ENCODE results near the gene DSG4. TPM values are rescaled to one million over a fixed set of nuclear protein-coding genes. Genes with fewer than 3 reads are reported as not detected.

DSG4 gene
- polyA plus RNA-seq, 3 donors = 0.01 TPM; not detected in 2

DNA sequence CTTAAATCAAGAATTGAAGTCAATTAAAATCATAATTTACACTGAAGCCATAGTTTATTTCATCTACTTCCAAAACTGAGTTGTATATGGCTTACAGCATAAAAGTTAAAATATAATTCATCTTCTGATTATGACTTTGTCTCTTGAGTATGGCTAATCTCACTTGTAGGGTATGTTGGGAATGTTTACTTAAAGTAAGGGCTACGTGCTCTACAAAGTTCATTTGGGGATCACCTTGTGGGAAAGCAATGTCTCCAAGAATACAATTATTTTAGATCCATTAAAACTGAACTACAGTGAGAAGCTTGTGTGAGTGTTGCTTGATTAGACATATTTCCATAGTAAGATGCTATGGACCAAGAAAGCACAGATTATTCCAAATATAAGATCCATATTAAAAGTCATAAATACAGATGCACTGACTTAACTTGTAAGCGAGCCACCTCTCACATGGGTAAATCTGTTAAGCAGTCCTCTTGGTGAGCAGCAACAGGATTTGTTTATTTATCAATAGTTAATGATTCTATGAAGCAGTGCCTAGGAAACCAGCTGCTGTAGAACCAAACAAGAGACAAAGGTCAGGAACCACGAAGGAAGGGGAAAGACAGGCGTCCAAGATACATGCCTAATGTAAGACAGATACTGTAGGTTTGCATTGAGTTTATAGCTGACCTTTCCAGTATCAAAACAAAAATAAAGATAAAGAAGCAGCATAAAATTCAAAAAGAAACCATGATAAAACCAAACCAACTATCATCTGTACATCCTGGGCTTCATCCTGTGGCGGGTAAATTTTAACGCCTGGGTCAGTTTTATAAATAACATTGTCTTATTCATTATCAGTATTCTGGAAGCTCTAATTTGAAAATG lies 24.8 kb downstream of the DSG4 start:
- WGBS, 3 donors = 47 to 84% (median 72%) methylated on average over 6 of the region's 6 CpGs
- H3K27ac ChIP-seq (ENCODE audit: low read depth, low read length) = no peak overlapping the region

DNA sequence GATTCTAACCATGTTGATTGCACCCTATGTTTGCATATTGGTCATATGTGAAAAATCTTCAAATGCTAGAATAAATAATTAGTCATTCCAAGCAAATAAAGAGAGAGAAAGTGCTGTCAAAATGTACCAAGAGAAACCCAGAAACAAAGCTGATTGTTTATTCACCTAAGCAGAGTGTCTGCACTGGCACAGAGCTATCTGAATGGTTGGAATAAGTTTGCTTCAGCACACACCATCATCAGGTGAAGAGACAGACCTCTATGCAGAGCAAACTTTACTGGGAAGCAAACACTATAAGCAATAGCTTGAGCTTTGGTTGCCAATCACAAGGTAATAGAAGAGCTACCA lies 25.4 kb downstream of the DSG4 start:
- H3K27ac ChIP-seq (ENCODE audit: low read depth, low read length) = no peak overlapping the region

DNA sequence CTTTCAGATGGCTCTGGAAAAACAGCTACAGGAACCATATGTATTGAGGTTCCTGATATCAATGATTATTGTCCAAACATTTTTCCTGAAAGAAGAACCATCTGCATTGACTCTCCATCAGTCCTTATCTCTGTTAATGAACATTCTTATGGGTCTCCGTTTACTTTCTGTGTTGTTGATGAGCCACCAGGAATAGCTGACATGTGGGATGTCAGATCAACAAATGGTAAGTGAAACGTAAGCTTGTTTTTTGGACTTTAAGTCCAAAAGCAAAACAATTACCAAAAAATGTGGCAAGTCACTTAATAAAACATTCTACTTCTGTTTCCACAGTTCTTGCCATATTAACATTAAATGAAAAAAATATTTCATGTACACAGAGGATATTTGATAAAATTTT lies 26.8 kb downstream of the DSG4 start:
- H3K27ac ChIP-seq (ENCODE audit: low read depth, low read length) = no peak overlapping the region
- 60 to 83% (median 72%) methylated on average over 2 of the region's 2 CpGs for WGBS, 3 donors

DNA sequence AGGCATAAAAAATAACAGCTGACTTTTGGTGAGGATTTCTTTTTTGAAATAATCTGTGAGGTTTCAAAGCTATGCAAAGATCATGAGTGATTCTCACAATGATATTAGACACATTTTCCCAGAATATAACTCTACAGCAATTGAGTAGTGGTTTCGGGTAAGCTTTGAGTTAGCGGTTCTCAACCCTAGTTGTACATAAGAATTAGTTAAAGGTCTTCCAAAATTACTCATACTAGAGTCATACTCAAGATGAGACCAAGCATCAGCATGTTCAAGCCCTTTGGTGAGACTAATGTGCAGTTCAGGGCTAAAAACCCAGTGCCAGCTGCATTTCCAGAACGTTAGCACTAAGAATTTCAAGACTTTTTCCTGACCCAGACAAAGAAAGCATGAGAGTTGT lies 31.1 kb downstream of the DSG4 start:
- 89 to 91% (median 91%) methylated on average over 3 of the region's 3 CpGs for WGBS, 3 donors

DNA sequence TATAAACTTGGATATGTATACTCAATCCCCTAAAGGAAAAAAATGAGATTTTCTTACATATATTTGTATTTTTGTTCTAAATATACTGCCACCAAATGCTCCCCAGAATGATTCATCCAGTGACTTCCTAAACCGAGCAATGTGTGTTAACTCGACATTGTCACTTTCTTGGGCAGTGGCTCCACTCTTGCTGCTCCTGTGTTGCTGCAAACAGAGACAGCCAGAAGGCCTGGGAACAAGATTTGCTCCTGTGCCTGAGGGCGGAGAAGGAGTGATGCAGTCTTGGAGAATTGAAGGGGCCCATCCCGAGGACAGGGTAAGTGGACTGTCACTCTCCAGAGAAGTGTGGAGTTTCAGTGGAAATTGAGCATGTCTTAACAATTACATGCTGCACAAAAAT lies 32.7 kb downstream of the DSG4 start:
- 74 to 75% (median 75%) methylated on average over 4 of the region's 4 CpGs for WGBS, 3 donors

More for the DNA sequence above, 31.1 kb downstream of the DSG4 start:
- no peak overlapping the region for H3K27ac ChIP-seq (ENCODE audit: low read depth, low read length)

DNA sequence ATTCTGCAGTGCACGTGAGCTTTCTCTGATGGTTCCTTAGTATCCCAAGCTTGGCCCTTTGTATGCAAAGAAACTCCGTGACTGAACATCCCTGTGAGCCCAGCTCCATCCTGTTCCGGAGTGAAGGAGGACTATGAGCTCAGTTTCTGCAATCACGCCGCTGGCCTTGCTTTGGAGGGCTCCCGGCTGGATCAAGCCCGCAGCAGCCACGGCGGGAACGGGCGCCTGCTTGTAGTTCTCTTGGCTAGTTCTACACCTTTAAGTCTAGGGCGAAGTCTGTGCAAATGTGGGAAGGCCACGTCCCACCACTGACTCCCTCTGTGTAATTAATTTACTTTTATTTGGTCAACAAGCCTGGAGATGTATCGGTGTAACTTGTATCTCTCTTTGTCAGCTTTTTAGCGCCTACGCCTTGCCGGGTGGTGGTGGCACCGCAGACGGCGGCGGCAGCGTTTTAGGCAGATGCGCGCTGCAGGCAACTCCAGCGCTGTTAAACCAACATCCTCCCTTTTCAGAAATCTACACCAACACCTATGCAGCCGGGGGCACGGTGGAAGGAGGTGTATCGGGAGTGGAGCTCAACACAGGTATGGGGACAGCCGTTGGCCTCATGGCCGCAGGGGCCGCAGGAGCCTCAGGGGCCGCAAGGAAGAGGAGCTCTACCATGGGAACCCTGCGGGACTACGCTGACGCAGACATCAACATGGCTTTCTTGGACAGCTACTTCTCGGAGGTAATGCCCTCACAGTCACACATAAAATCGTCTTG lies 34.3 kb downstream of the DSG4 start:
- H3K27ac ChIP-seq (ENCODE audit: low read depth, low read length) = no peak overlapping the region
- 62 to 72% (median 70%) methylated on average over 37 of the region's 37 CpGs for WGBS, 3 donors

More for the DNA sequence above, 32.7 kb downstream of the DSG4 start:
- H3K27ac ChIP-seq (ENCODE audit: low read depth, low read length) = no peak overlapping the region

DNA sequence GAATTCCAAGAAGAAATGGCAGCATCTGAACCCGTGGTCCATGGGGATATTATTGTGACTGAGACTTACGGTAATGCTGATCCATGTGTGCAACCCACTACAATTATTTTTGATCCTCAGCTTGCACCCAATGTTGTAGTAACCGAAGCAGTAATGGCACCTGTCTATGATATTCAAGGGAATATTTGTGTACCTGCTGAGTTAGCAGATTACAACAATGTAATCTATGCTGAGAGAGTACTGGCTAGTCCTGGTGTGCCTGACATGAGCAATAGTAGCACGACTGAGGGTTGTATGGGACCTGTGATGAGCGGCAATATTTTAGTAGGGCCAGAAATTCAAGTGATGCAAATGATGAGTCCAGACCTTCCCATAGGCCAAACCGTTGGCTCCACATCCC lies 36.6 kb downstream of the DSG4 start:
- no peak overlapping the region for H3K27ac ChIP-seq (ENCODE audit: low read depth, low read length)
- WGBS, 3 donors = 90 to 94% (median 94%) methylated on average over 6 of the region's 6 CpGs

DNA sequence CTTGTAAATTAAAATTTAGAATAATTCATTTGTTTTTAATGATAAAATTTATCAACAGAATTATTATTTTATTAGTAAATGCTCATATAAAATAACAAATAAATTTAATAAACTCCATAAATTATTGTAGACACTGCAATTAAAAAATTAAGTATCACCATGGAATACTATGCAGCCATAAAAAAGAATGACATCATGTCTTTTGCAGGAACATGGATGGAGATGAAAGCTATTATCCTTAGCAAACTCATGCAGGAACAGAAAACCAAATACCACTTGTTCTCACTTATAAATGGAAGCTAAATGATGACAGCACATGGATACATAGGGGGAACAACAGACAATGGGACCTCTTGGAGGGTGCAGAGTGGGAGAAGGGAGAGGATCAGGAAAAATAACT lies 41.3 kb downstream of the DSG4 start:
- H3K27ac ChIP-seq (ENCODE audit: low read depth, low read length) = no peak overlapping the region

DNA sequence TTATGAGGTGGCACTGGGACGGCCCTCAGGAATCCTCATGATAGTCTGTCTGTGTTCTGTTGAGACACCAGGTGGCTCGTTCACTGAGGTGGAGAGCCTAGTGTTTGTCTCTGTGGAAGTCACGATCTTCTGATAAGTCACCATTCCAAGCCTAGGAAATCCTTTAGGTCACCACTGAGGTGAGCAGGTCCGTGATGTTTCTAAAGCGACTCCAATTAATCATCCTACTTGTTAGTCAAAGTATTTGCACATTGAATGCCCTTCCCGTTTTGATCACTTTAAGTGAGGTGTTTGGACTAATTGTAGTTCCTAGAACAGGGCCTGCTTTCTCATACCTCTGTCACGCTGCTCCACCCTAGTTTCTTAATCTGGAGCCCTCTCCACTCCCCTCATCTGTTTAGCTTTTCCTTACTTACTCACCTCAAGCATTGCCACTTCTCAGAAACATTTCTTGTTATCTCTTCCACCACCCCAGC lies 42.9 kb downstream of the DSG4 start:
- no peak overlapping the region for H3K27ac ChIP-seq (ENCODE audit: low read depth, low read length)
- WGBS, 3 donors = 69 to 88% (median 80%) methylated on average over 7 of the region's 7 CpGs

DNA sequence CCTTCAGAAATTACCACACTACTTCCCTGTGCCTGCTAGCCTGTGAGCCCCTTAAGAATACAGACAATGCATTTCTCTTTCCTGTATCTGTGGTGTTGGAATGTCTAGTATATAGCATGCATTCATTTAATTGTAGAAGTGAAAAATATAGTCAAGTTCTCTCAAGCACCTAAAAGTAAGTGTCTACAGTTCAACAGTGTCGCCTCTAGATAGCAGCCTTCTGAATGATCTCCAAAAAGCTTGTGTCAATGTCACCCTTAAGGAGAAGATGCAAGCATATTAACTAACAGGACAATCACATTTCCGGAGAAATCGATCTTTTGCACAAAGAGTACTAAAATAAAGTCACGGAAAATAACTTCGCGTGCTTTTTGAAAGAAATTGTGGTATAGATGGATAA lies 43.5 kb downstream of the DSG4 start:
- H3K27ac ChIP-seq (ENCODE audit: low read depth, low read length) = no peak overlapping the region
- 94 to 96% (median 96%) methylated on average over 6 of the region's 6 CpGs for WGBS, 3 donors

DNA sequence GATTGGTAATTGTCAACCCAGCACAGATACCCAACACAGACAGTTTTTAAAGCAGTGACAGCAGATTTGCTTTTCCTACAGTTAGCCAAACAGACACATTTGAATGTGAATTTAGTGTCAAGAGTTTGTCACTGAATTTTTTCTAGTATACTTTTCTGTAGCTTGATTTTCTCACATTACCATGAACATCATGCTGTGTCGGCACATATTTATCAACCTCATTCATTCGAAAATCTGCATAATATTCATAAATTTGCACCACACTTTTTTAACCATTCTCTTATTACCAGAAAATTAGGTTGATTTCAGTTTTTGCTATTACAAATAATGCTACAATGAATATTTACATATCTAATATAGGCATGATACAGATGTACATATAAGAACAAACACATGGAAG lies 43.9 kb downstream of the DSG4 start:
- no peak overlapping the region for H3K27ac ChIP-seq (ENCODE audit: low read depth, low read length)
- WGBS, 3 donors = 87 to 90% (median 88%) methylated on average over 2 of the region's 2 CpGs

DNA sequence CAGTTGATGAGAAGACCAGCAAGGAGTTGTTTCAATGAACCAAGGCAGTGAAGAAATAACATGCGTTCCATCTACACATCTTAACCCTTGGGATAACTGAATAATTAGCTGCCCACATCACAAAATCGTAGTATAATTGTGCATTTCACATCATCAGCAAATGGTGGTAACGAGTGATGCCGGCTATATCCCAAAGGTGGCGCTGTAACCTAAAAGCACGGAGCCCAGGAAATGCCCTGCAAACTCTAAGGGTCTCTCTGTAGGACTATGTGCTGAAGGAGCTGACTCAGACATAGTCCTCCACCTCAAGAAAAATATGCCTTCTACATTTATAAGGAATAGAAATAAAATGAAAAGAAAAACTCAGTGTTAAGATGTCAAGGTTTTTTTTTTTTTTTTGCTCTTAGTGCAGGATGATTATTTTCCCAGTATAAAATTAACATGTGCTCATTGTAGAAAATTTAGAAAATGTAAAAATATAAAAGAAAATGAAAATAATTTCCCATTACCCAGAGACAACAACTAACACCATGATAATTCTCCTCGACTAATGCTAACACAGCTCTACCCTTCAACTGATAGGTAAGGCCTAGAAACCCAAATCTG lies 47.9 kb downstream of the DSG4 start:
- H3K27ac ChIP-seq (ENCODE audit: low read depth, low read length) = no peak overlapping the region
- 38 to 42% (median 41%) methylated on average over 7 of the region's 7 CpGs for WGBS, 3 donors

DNA sequence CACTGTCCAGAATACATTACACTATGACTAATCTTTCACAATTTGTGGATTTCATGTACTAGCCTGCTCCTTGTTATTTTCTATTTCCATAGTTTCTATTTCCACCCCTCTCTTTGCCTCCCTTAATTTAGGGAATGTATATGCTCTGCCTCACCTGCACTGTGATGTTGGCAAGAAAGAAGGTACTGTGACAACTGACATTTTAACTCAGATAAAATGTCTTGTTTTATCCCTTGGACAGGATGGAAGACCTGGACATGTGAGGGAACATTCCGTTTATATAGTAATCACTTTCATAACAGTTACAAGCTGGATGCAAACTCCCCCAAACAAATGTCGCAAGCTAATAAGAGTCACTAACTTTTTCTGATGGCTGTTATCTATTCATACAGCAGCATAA lies 49.4 kb downstream of the DSG4 start:
- 62 to 72% (median 66%) methylated on average over 2 of the region's 2 CpGs for WGBS, 3 donors
- no peak overlapping the region for H3K27ac ChIP-seq (ENCODE audit: low read depth, low read length)

DNA sequence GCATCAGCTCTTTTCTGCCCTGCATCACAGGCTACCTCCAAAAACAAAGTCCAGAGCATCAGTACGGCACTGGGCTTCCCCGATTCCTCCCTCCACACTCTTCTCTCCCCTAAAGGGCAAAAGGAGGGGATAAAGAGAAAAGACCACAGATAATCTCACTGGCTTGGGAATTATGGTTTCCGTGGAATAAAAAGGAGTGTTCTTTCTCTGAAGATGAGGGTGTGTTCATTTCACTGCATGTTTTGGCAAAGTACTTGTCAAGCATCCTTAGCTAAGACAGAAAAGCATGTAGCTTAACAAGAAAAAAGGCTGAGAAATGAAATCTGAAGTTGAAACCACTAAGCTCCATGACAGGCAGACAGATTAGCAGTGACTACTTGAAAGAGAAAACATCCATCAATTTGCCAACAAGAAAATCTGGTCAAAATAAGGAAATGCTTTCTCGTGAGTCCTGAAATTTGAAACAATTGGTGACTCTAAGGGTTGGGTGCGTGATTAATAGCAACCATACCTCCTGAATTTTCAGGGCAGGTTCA lies 50.4 kb downstream of the DSG4 start:
- H3K27ac ChIP-seq (ENCODE audit: low read depth, low read length) = no peak overlapping the region
- 62 to 84% (median 62%) methylated on average over 5 of the region's 5 CpGs for WGBS, 3 donors

DNA sequence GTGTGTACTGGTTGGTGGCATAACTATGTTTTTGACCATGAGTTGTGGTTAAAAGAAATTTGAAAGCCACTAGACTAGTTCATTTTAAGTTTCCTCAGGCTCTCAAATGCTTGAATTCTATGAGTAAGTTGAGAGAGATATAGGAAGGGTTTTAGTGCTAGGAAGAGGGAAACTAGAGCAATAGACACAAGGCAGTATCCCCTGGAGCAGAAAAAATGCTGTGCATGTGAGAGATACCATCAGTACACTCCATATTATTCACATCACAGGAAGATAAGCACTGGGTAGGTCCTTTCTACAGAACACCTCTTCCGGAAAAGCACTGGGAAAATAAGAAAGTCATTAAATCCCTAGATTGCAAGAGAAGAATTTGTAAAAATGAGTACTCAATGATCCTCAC lies 51.6 kb downstream of the DSG4 start:
- WGBS, 3 donors = 90 to 97% (median 92%) methylated on average over 1 of the region's 1 CpG
- no peak overlapping the region for H3K27ac ChIP-seq (ENCODE audit: low read depth, low read length)

DNA sequence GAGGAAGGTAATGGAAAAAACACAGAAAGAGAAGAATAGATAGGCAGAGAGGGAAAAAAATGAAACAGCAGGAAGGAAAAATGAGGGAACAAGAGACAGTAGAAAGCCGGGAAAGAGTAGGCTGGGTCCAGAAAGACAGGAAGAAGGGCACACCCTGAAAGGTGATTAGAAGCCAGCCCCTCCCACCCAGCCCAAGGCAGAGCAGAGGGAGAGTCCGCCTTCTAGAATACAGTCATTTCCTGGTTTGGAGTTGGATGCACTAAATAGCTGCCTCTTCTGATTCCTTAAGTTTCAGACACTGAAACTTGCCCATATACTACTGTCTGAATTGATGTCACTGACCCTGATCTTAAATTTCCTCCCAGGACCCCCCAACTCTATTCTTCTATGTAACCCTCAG lies 53.0 kb downstream of the DSG4 start:
- H3K27ac ChIP-seq (ENCODE audit: low read depth, low read length) = no peak overlapping the region
- WGBS, 3 donors = 48 to 67% (median 54%) methylated on average over 2 of the region's 2 CpGs

DNA sequence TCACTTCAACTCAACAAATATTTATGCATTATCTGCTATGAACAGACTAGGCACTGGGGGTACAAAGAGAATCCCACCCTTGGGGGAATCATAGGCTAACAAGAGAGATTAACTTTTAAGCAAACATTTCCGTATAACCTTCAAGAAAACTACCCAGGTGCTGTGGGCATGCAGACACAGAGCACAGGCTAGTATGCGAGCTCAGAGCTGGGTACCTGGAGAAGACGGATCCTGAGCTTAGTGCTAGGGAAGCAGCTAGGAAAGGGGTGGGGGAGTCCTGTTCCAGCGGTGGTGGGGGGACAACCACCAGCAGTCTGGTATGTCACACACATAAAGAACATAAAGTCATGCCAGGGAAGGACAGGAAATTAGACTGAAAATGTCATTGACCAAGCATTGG lies 53.5 kb downstream of the DSG4 start:
- H3K27ac ChIP-seq (ENCODE audit: low read depth, low read length) = no peak overlapping the region

DNA sequence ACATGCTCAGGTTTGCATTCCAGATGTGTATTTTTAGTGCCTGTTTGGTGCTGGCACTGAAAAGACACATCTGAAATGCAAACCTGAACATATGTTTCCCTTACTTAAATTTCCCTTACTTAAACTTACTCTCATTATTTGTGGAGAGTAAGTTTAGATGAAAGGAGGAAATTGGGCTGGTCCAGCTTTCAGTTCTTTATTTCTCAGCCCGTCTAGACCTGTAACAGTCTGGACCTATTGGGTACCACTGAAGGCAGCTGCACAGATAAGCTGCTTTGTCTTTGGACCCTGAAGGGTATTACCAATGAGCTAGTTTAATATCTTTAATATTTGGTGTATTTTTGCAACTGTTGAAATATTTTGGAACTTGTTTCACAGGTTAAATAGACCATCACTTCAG lies 54.0 kb downstream of the DSG4 start:
- no peak overlapping the region for H3K27ac ChIP-seq (ENCODE audit: low read depth, low read length)
- 59 to 76% (median 68%) methylated on average over 1 of the region's 1 CpG for WGBS, 3 donors

More for the DNA sequence above, 53.5 kb downstream of the DSG4 start:
- 61 to 84% (median 73%) methylated on average over 4 of the region's 4 CpGs for WGBS, 3 donors

DNA sequence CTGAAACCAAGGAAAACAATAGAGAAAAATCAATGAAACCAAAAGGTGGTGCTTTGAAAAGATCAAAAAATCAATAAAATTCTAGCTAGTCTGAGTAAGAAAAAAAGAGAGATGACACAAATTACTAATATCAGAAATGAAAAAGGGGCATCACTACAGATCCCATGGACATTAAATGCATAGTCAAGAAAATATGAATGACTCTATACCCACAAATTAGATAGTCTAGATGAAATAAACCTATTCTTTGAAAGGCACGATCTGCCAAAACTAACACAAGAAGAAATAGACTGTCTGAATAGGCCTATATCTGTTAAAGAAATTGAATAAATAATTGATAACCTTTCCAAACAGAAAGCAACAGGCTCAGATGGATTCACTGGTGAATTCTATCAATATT lies 55.7 kb downstream of the DSG4 start:
- no peak overlapping the region for H3K27ac ChIP-seq (ENCODE audit: low read depth, low read length)
- 78 to 88% (median 87%) methylated on average over 1 of the region's 1 CpG for WGBS, 3 donors

Measured in adipose tissue (tissue), 3 donors.